ENCODE data around the gene FAM118A. TPM values are rescaled to one million over a fixed set of nuclear protein-coding genes. Genes with fewer than 3 reads are reported as not detected.
A peak's percentile ranks its signal among the peaks of the same experiment; 100 is the strongest.
"Not testable (repeated sequence)": the region's sequence is repeated elsewhere in the genome, so short reads cannot be mapped to it uniquely, and the experiment has no call there.

FAM118A gene
- total RNA-seq, 1 experiment from 2014 or later = 21.3 TPM

- Mint-ChIP-seq H3K36me3 (peaks cover 38% of the 10 kb centered on the region), H3K27me3 (ENCODE audit: low read depth) (no peaks in the 10 kb centered on the region), H3K4me1 (peaks cover 10% of the 10 kb centered on the region), H3K27ac (0 out of 2 replicates have a peak overlapping the region, but pooled peaks have one; percentile 52), H3K4me3 (no peak overlapping the region), H3K9me3 (no peaks in the 10 kb centered on the region)
- ATAC-seq (no peak), DNase-seq (ENCODE audit: low spot score) (no peak)
- no peak for TF ChIP-seq CREB1 (CRISPR knock-in tag; IDR thresholded peaks at IDR 0.05)
- TF ChIP-seq, protein P1, sequence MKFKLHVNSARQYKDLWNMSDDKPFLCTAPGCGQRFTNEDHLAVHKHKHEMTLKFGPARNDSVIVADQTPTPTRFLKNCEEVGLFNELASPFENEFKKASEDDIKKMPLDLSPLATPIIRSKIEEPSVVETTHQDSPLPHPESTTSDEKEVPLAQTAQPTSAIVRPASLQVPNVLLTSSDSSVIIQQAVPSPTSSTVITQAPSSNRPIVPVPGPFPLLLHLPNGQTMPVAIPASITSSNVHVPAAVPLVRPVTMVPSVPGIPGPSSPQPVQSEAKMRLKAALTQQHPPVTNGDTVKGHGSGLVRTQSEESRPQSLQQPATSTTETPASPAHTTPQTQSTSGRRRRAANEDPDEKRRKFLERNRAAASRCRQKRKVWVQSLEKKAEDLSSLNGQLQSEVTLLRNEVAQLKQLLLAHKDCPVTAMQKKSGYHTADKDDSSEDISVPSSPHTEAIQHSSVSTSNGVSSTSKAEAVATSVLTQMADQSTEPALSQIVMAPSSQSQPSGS (CRISPR knock-in tag; IDR thresholded peaks at IDR 0.05; ENCODE audit: borderline replicate concordance, low read depth) = no peak
- no peak for TF ChIP-seq AFF4 (CRISPR knock-in tag; IDR thresholded peaks at IDR 0.05; ENCODE audit: borderline replicate concordance)
- no peak for TF ChIP-seq RELA (CRISPR knock-in tag; IDR thresholded peaks at IDR 0.05; ENCODE audit: borderline replicate concordance)
- TF ChIP-seq, protein P2, sequence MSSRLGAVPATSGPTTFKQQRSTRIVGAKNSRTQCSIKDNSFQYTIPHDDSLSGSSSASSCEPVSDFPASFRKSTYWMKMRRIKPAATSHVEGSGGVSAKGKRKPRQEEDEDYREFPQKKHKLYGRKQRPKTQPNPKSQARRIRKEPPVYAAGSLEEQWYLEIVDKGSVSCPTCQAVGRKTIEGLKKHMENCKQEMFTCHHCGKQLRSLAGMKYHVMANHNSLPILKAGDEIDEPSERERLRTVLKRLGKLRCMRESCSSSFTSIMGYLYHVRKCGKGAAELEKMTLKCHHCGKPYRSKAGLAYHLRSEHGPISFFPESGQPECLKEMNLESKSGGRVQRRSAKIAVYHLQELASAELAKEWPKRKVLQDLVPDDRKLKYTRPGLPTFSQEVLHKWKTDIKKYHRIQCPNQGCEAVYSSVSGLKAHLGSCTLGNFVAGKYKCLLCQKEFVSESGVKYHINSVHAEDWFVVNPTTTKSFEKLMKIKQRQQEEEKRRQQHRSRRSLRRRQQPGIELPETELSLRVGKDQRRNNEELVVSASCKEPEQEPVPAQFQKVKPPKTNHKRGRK (CRISPR knock-in tag; IDR thresholded peaks at IDR 0.05; ENCODE audit: borderline replicate concordance) = no peak
- no peak for TF ChIP-seq ZBTB21 (CRISPR knock-in tag; IDR thresholded peaks at IDR 0.05; ENCODE audit: borderline replicate concordance)
- TF ChIP-seq USF2 (CRISPR knock-in tag; IDR thresholded peaks at IDR 0.05) = no peak
- TF ChIP-seq NFYB (CRISPR knock-in tag; conservative IDR thresholded peaks at IDR 0.05; ENCODE audit: low read depth) = no peak
- no peak for TF ChIP-seq ATF3 (CRISPR knock-in tag; conservative IDR thresholded peaks at IDR 0.05)
- TF ChIP-seq ZNF232 (CRISPR knock-in tag; IDR thresholded peaks at IDR 0.05) = no peak
- TF ChIP-seq, protein P3, sequence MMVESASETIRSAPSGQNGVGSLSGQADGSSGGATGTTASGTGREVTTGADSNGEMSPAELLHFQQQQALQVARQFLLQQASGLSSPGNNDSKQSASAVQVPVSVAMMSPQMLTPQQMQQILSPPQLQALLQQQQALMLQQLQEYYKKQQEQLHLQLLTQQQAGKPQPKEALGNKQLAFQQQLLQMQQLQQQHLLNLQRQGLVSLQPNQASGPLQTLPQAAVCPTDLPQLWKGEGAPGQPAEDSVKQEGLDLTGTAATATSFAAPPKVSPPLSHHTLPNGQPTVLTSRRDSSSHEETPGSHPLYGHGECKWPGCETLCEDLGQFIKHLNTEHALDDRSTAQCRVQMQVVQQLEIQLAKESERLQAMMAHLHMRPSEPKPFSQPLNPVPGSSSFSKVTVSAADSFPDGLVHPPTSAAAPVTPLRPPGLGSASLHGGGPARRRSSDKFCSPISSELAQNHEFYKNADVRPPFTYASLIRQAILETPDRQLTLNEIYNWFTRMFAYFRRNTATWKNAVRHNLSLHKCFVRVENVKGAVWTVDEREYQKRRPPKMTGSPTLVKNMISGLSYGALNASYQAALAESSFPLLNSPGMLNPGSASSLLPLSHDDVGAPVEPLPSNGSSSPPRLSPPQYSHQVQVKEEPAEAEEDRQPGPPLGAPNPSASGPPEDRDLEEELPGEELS (CRISPR knock-in tag; IDR thresholded peaks at IDR 0.05) = no peak
- TF ChIP-seq GTF2I (CRISPR knock-in tag; conservative IDR thresholded peaks at IDR 0.05) = no peak
- POLR2A ChIA-PET = no interaction called here
- CTCF ChIA-PET = interaction anchor here (0.6 kb wide), 1 partner anchor 11 kb away, joined by 3 read pairs; no protein-coding TSS in a partner anchor
Measured at GRCh38 chr22:45323695-45324094, 14.0 kb downstream of the FAM118A start.

DNA sequence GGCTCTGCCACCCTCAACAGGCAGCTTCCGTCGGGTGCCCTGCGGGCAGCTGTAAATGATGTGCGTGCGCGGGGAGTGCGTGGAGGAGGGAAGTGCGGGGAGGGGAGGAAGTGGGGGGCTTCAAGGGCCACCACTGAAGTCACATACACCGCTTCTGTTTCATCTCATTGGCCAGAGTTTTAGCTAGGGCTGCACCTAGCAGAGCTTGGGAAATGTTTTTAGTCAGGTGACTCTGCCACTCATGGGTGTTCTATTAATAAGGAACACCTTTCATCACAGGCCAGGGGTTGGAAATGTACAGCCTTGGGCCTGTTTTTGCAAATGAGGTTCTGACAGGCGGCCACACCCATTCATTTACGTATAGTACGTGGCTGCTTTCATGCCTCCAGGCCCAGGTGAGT, 14.6 kb downstream of the FAM118A start:
- H3K9me3 Mint-ChIP-seq = no peaks in the 10 kb centered on the region
- DNase-seq (ENCODE audit: low spot score) = no peak
- H3K4me3 Mint-ChIP-seq = no peak overlapping the region
- ChIA-PET CTCF (no interaction called here), POLR2A (no interaction called here)
- TF ChIP-seq RELA (CRISPR knock-in tag; IDR thresholded peaks at IDR 0.05; ENCODE audit: borderline replicate concordance) = no peak
- H3K36me3 Mint-ChIP-seq = peaks cover 44% of the 10 kb centered on the region
- H3K27me3 Mint-ChIP-seq (ENCODE audit: low read depth) = no peaks in the 10 kb centered on the region
- no peak for ATAC-seq
- H3K27ac Mint-ChIP-seq = no peak overlapping the region
- H3K4me1 Mint-ChIP-seq = peaks cover 5% of the 10 kb centered on the region

DNA sequence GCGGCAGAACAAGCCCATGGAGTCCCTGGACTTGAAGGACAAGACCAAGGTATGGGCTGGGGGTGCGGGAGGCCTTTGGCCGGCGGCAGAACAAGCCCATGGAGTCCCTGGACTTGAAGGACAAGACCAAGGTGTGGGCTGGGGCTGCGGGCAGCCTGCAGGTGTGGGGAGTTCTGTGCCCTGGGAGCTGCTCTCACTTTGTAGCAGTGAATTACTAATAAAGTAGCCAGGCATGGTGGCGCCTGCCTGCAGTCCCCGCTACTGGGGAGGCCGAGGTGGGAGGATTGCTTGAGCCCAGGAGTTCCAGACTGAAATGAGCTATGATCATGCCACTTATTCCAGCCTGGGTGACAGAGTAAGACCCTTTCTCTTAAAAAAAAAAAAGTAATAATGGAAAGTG, 18.5 kb downstream of the FAM118A start:
- not testable (repeated sequence) for H3K27me3 Mint-ChIP-seq (ENCODE audit: low read depth); H3K4me1 Mint-ChIP-seq; ATAC-seq; H3K4me3 Mint-ChIP-seq; DNase-seq (ENCODE audit: low spot score); H3K9me3 Mint-ChIP-seq; H3K27ac Mint-ChIP-seq
- CTCF ChIA-PET = interaction anchor here (0.6 kb wide), 1 partner anchor 783 kb away, joined by 4 read pairs; no protein-coding TSS in a partner anchor
- H3K36me3 Mint-ChIP-seq = peaks cover 44% of the 10 kb centered on the region
- POLR2A ChIA-PET = interaction anchor here (0.8 to 1.0 kb wide), 2 partner anchors 18 to 106 kb away, joined by 3 to 4 read pairs; no protein-coding TSS in a partner anchor

Data from WTC11 (cell line).